Loucy (cell line): ENCODE results near the gene TFAP2C.

ENCODE experiments used
- H2AFZ ChIP-seq: fragments of 200-600 bp; sonication (generic); 2 replicates; pipeline ENCODE4 v1.6.0; 2016; ENCODE audit warnings: antibody characterized with exemption, mild to moderate bottlenecking, low read length, moderate library complexity
- H3F3A ChIP-seq: fragments of 200-600 bp; 2 replicates; pipeline ENCODE4 v1.6.0; 2016; ENCODE audit warnings: antibody characterized with exemption, low read depth, mild to moderate bottlenecking
- H3K27me3 ChIP-seq: fragments of 200-600 bp; sonication (generic); 2 replicates; pipeline ENCODE4 v1.6.1; 2014; ENCODE audit warnings: low read length, mild to moderate bottlenecking; ENCODE audit not compliant: insufficient read depth, poor library complexity, severe bottlenecking
- H3K36me3 ChIP-seq: fragments of 200-600 bp; sonication (generic); 2 replicates; pipeline ENCODE4 v1.6.1; 2016; ENCODE audit warnings: low read length; ENCODE audit not compliant: insufficient read depth
- H3K4me1 ChIP-seq: fragments of 200-600 bp; sonication (generic); 2 replicates; pipeline ENCODE4 v1.5.1; 2014; ENCODE audit warnings: low read length, mild to moderate bottlenecking; ENCODE audit not compliant: insufficient read depth, poor library complexity, severe bottlenecking
- H3K4me2 ChIP-seq: fragments of 200-600 bp; sonication (generic); 2 replicates; pipeline ENCODE4 v1.6.0; 2014; ENCODE audit warnings: antibody characterized with exemption, low read length, low read depth, mild to moderate bottlenecking; ENCODE audit not compliant: poor library complexity, severe bottlenecking
- H3K4me3 ChIP-seq: fragments of 200-600 bp; sonication (generic); 2 replicates; pipeline ENCODE4 v1.5.1; 2014; ENCODE audit warnings: low read length, mild to moderate bottlenecking, mixed read lengths; ENCODE audit not compliant: poor library complexity, severe bottlenecking
- H3K79me2 ChIP-seq: fragments of 200-600 bp; sonication (generic); 2 replicates; pipeline ENCODE4 v1.6.1; 2014; ENCODE audit warnings: low read length; ENCODE audit not compliant: insufficient read depth
- H3K9ac ChIP-seq: fragments of 200-600 bp; sonication (generic); 2 replicates; pipeline ENCODE4 v1.6.0; 2014; ENCODE audit warnings: mild to moderate bottlenecking, low read depth, low read length, moderate library complexity; ENCODE audit not compliant: poor library complexity, severe bottlenecking
- H3K9me2 ChIP-seq: fragments of 200-600 bp; sonication (generic); replicated peaks from 2 replicates; pipeline ENCODE4 v1.6.1; 2016; ENCODE audit warnings: low read depth, low read length, mixed read lengths
- H3K9me3 ChIP-seq: fragments of 200-600 bp; sonication (generic); 2 replicates; pipeline ENCODE4 v1.6.1; 2014; ENCODE audit warnings: mild to moderate bottlenecking, antibody characterized with exemption, low read length, low read depth; ENCODE audit not compliant: insufficient read depth
- H4K20me1 ChIP-seq: fragments of 200-600 bp; sonication (generic); 2 replicates; pipeline ENCODE4 v1.6.0; 2014; ENCODE audit warnings: antibody characterized with exemption, low read length, mild to moderate bottlenecking; ENCODE audit not compliant: insufficient read depth, poor library complexity, severe bottlenecking
- CTCF ChIP-seq: fragments of 200-600 bp; sonication (generic); conservative IDR thresholded peaks from 2 replicates; pipeline ENCODE4 v1.5.1; 2014; ENCODE audit warnings: mild to moderate bottlenecking, antibody characterized with exemption, low read length
- EZH2phosphoT487 ChIP-seq: fragments of 200-600 bp; IDR thresholded peaks from 2 replicates; pipeline ENCODE4 v1.6.1; 2018; ENCODE audit warnings: antibody characterized with exemption, mild to moderate bottlenecking, moderate library complexity, borderline replicate concordance

TFAP2C gene

GRCh38 chr20:56630086-56630493 is 984 bp downstream of the TFAP2C start:
- no peaks in the 10 kb centered on the region for H3F3A ChIP-seq
- no peaks in the 10 kb centered on the region for H3K36me3 ChIP-seq
- H2AFZ ChIP-seq: no peak overlapping the region
- H4K20me1 ChIP-seq: no peaks in the 10 kb centered on the region
- no peaks in the 10 kb centered on the region for H3K9me2 ChIP-seq
- TF ChIP-seq CTCF (no peak), EZH2phosphoT487 (no peak)
- H3K27me3 ChIP-seq: no peaks in the 10 kb centered on the region
- no peaks in the 10 kb centered on the region for H3K79me2 ChIP-seq
- no peak overlapping the region for H3K4me2 ChIP-seq
- no peak overlapping the region for H3K9ac ChIP-seq
- H3K9me3 ChIP-seq: 0 out of 2 replicates have a peak, but pooled peaks cover 5% of the 10 kb centered on the region
- no peak overlapping the region for H3K4me3 ChIP-seq
- no peaks in the 10 kb centered on the region for H3K4me1 ChIP-seq

GRCh38 chr20:56630506-56631317 is 1.6 kb downstream of the TFAP2C start:
- H4K20me1 ChIP-seq: no peaks in the 10 kb centered on the region
- no peaks in the 10 kb centered on the region for H3K9me2 ChIP-seq
- H3F3A ChIP-seq: no peaks in the 10 kb centered on the region
- no peaks in the 10 kb centered on the region for H3K4me1 ChIP-seq
- H3K79me2 ChIP-seq: no peaks in the 10 kb centered on the region
- H3K4me3 ChIP-seq: no peak overlapping the region
- H3K9ac ChIP-seq: no peak overlapping the region
- H3K36me3 ChIP-seq: no peaks in the 10 kb centered on the region
- H3K27me3 ChIP-seq: no peaks in the 10 kb centered on the region
- no peak overlapping the region for H3K4me2 ChIP-seq
- H3K9me3 ChIP-seq: 0 out of 2 replicates have a peak, but pooled peaks cover 5% of the 10 kb centered on the region
- no peak overlapping the region for H2AFZ ChIP-seq
- TF ChIP-seq CTCF (no peak), EZH2phosphoT487 (no peak)

GRCh38 chr20:56631318-56631989 is 2.3 kb downstream of the TFAP2C start:
- no peaks in the 10 kb centered on the region for H3K4me1 ChIP-seq
- H4K20me1 ChIP-seq: no peaks in the 10 kb centered on the region
- no peaks in the 10 kb centered on the region for H3K36me3 ChIP-seq

More at GRCh38 chr20:56631318-56631989, 2.3 kb downstream of the TFAP2C start:
- Histone ChIP-seq H3F3A (no peaks in the 10 kb centered on the region), H3K79me2 (no peaks in the 10 kb centered on the region), H2AFZ (no peak overlapping the region), H3K4me2 (no peak overlapping the region), H3K9me3 (0 out of 2 replicates have a peak, but pooled peaks cover 5% of the 10 kb centered on the region), H3K9me2 (no peaks in the 10 kb centered on the region), H3K27me3 (no peaks in the 10 kb centered on the region), H3K9ac (no peak overlapping the region), H3K4me3 (no peak overlapping the region)
- TF ChIP-seq EZH2phosphoT487 (no peak), CTCF (no peak)
